HG03095 (cell line): ENCODE measurements around the gene SEC24C.
"Not testable (repeated sequence)": the region's sequence is repeated elsewhere in the genome, so short reads cannot be mapped to it uniquely, and the experiment has no call there.

Experiments
- ATAC-seq: cut with Tn5 transposase; IDR thresholded peaks from one replicate; pipeline ENCODE4 v1.9.1; 2021; ENCODE audit warnings: moderate library complexity; ENCODE audit not compliant: unreplicated experiment

SEC24C gene

GRCh38 chr10:73731588-73732375 lies 12.4 kb upstream of the SEC24C start:
- ATAC-seq, result no peak

DNA sequence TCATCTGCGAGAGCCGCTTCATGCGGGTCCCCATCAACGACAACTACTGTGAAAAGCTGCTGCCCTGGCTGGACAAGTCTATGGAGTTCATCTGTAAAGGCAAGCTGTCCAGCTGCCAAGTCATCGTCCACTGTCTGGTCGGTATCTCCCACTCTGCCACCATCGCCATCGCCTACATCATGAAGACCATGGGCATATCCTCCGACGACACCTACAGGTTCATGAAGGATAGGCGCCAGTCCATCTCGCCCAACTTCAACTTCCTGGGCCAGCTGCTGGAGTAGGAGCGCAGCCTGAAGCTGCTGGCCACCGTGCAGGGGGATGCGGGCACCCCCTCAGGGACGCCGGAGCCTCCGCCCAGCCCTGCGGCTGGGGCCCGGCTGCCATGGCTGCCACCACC lies 11.7 kb upstream of the SEC24C start:
- ATAC-seq, result no peak

- ATAC-seq, result no peak
Observed at GRCh38 chr10:73732931-73733623, 11.1 kb upstream of the SEC24C start.

GRCh38 chr10:73734028-73734720 lies 10.0 kb upstream of the SEC24C start:
- ATAC-seq, result no peak

DNA sequence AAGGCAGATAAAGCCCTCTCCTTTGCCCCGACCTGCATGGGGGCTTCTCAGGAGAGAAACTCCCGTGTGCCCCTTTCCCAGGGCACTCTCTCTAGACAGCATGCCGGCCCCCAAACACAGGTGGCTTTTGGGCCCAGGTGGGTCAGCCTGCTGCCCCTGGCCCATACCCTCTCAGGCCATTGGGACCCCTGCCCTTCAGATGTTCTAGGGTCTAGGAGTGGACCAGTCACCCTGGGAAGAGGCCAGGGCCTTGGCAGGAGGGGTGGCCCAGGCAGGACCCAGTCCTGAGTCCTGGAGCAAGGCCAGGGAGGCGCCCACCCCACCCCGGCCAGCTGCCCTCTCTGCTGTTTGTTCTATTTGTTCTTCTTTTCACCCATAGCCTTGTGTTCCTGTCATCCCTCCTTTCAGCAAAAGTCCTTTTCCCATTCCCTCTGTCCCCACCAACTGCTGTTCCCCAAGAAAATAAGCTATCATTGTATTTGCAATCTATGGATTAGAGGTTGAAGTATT lies 9.3 kb upstream of the SEC24C start:
- ATAC-seq, result no peak

- ATAC-seq, result not testable (repeated sequence)
Observed at GRCh38 chr10:73740501-73741254, 3.5 kb upstream of the SEC24C start.

DNA sequence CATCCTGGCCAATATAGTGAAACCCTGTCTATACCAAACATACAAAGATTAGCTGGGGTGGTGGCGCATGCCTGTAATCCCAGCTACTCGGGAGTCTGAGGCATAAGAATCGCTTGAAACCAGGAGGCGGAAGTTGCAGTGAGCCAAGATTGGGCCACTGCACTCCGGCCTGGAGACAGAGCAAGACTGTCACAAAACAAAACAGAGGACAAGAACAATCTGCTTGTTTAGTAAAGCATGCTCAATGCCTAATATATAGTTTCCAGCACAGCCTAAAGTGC lies 1.8 kb upstream of the SEC24C start:
- ATAC-seq, result no peak

DNA sequence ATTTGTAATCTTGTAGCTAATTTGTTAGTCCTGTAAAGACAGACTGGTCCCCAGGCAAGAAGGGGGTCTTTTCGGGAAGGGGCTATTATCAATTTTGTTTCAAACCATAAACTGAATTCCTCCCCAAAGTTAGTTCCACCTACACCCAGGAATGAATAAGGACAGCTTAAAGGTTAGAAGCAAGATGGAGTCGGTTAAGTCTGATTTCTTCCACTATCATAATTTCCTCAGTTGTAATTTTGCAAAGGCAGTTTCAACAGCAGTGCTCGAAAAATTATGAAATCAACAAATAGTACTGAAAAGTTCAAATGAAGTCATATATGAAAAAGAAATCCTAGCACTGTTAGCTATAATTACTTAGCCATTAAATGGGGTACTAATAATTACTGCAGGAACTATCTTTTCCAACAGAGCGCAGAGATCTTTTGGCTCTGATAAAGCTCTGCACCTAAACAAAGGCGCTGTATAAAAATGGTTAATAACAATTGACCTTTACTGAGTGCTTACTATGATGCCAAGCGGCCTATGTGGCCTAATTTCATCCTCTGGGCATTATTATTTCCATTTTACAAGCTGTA lies 756 bp upstream of the SEC24C start:
- ATAC-seq, result no peak

GRCh38 chr10:73744664-73744975 lies 448 bp downstream of the SEC24C start:
- ATAC-seq, result peak; percentile 23

DNA sequence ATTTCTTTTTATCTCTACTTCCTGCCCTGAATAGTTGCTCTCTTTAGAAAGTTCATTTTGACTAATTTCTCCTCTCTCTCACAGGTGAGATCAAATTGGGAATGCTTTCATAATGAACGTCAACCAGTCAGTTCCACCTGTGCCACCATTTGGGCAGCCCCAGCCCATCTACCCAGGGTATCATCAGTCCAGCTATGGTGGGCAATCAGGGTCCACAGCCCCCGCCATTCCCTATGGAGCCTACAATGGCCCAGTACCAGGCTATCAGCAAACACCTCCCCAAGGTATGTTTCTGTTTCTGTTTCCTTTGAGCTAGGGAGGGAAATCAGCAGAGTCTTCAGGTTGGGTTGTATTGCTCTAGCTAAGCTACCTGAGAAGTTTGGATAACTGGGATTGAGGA lies 2.5 kb downstream of the SEC24C start:
- no peak for ATAC-seq

DNA sequence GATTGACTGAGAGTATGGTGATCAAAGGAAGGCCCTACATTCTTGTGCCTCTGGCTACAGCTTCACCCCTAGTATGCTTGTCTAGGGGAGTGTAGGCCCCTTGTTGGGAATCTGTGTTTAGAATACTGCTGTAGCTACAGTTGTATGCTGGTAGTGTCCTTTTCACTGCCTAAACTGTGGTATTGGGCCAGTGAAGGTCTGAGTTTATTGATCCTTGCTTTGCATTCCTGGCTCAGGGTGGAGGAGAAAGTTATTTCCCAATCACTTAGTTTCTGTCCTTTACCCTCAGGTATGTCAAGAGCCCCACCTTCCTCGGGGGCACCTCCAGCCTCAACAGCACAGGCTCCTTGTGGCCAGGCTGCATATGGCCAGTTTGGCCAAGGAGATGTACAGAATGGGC lies 6.6 kb downstream of the SEC24C start:
- no peak for ATAC-seq

- ATAC-seq, result no peak
Observed at GRCh38 chr10:73756183-73756582, 12.0 kb downstream of the SEC24C start.

DNA sequence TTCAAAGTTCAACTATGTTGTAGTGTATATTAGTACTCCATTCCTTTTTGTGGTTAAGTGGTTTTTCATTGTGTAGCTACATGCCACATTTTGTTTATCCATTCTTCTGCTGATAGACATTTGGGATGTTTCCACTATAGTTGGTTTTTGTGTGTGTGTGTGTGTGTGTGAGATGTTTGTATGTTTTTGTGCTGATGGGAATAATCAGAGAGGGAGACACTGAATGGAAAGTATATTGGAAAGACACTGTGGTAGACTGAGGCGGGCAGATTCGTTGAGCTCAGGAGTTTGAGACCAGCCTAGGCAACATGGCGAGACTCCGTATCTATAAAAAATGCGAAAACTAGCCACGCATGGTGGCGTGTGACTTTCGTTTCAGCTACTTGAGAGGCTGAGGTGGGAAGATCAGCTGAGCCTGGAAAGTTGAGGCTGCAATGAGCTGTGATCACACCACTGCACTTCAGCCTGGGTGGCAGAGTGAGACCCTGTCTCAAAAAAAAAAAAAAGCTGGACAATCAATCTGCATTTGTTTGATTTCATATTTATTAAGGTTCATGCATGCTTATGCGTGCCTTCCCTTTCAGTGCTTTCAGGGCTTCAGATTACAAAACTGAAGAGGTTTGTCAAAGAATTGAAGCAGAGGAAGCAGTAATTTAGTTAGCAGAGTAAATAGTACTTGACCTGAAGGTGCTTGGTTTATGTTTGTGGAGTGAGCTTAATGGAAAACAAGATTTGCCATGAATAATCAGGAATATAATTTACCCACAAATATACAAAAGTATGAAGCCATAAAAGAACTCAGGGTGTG lies 14.7 kb downstream of the SEC24C start:
- no peak for ATAC-seq

DNA sequence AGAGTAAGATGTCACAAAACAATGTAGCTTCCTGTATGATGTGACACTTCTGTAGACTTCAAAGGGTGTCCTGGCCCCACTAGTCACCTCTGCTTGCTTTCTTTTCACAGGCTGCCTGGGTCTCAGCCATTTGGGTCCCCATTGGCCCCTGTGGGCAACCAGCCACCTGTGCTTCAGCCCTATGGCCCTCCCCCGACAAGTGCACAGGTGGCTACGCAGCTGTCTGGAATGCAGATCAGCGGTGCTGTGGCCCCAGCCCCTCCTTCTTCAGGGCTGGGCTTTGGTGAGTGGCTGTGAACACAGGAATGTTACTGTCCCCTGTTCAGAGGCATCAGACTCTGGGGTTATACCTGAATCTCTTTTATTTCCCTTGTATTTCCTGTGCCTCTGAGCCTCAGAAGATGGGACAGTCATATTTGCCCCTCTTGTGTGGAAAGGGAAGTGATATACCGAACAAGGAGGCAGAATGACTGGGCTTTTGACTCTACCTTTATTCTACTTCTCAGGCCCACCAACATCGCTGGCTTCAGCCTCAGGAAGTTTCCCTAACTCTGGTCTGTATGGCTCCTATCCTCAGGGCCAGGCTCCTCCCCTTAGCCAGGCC lies 15.4 kb downstream of the SEC24C start:
- ATAC-seq, result no peak

DNA sequence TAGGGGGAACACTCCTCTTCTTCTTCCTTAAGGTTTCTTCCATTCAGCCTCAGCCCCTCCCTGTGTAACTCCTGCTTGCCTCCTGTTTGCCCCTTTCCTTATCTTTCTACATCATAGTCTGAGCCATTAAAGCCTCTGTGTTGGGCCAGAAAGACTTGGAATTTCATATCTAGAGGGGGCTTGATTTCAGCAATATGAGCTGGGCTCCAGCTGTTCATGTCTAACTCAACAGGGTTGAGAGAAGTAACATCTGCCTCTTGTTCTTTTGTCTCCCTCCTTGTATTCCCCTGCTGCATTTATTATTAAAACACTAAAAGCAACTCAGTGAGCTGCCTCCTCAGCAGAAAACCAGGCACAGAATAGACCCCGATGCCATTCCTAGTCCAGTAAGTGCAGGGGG lies 17.6 kb downstream of the SEC24C start:
- no peak for ATAC-seq

DNA sequence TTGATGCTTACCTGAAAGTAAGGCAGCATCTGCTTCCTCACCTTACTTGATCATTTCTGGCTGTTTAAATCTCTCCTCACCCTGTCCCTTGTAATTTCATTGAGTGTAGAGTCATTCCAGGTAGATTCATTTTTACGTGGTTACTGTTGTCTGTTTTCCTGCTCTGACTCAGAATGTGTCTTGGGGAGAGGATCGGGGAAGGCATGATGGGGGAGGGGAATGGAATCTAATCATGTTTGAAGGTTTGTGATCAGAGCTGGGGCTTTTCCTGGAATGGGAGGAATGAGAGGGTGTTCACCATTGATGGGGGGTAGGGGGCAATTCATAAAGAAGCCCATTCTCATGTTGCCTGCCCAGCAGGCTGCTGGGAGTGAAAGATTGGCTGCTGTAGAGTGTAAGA lies 18.7 kb downstream of the SEC24C start:
- ATAC-seq, result no peak

DNA sequence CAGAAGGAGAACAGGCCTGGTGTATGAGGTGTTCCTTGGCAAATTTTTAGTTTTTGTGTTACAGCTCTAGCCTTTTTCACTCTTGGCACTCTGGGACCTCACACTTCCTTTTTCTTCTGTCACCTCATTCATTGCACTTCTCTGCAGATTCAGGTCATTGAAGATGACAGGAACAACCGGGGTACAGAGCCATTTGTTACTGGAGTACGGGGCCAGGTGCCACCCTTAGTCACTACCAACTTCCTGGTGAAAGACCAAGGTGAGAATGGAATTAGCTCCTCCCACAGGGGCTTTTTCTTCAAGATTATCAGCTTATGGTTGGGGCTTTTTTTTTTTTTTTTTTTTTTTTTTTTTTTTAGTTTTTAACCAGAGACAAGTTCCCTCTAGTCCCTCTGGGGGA lies 19.2 kb downstream of the SEC24C start:
- ATAC-seq, result no peak

DNA sequence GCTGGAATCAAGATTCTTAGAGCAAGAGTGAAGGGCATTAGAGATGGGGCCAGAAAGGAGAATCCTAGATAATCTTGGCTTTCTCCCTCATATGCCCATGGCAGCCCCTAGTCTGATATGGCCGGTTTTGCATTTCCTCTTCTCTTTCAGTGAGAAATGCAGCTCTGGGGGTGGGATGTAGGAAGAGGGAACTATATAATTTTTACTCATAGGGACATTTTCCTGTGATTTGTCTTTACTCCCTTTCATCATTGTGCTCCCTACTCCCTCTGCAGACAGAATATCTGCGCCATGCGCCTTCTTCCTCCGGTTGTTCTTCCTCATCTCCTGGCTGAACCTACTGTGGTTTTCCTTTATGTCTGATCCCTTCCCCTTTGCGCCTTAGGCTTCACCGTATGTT lies 20.9 kb downstream of the SEC24C start:
- ATAC-seq, result no peak

GRCh38 chr10:73768881-73769280 lies 24.7 kb downstream of the SEC24C start:
- no peak for ATAC-seq

DNA sequence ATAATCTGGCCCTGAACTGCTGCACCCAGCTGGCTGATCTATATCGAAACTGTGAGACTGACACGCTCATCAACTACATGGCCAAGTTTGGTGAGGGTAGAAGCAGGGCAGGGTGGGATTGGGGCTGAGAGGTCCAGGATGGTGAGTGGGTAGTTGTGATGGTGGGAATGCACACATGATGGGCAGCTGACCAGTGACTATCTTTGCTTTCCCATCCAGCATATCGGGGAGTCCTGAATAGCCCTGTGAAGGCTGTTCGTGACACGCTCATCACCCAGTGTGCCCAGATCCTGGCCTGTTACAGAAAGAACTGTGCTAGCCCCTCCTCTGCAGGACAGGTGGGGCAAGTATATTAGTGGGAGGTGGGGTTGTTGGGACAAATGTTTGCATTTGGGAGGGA lies 25.2 kb downstream of the SEC24C start:
- ATAC-seq, result no peak
